Fibroblast of pulmonary artery (primary cell): Measurements from ENCODE around the gene MMP2.

ENCODE experiments used
- DNase-seq: peaks from one replicate; pipeline ENCODE4 v3.0.0-alpha.2; 2010; ENCODE audit warnings: low read depth
- H3K4me3 ChIP-seq: replicated peaks from 2 replicates; pipeline ENCODE4 v1.5.1; 2011; ENCODE audit warnings: low read depth, mild to moderate bottlenecking, control low read depth, low read length, moderate library complexity
- CTCF ChIP-seq: IDR thresholded peaks from 2 replicates; pipeline ENCODE4 v1.5.1; 2011; ENCODE audit warnings: mild to moderate bottlenecking, control low read depth, low read length, inconsistent platforms; ENCODE audit errors: missing control alignments

The MMP2 gene

DNA sequence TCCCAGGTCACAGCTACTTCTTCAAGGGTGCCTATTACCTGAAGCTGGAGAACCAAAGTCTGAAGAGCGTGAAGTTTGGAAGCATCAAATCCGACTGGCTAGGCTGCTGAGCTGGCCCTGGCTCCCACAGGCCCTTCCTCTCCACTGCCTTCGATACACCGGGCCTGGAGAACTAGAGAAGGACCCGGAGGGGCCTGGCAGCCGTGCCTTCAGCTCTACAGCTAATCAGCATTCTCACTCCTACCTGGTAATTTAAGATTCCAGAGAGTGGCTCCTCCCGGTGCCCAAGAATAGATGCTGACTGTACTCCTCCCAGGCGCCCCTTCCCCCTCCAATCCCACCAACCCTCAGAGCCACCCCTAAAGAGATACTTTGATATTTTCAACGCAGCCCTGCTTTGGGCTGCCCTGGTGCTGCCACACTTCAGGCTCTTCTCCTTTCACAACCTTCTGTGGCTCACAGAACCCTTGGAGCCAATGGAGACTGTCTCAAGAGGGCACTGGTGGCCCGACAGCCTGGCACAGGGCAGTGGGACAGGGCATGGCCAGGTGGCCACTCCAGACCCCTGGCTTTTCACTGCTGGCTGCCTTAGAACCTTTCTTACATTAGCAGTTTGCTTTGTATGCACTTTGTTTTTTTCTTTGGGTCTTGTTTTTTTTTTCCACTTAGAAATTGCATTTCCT is 26.5 kb downstream of the MMP2 start:
- no peak overlapping the region for H3K4me3 ChIP-seq
- no peak for DNase-seq
- TF ChIP-seq CTCF = no peak

- no peak for DNase-seq
- TF ChIP-seq CTCF = no peak
- H3K4me3 ChIP-seq = no peak overlapping the region
These were observed 27.1 kb downstream of the MMP2 start for GRCh38 chr16:55506083-55506482.

GRCh38 chr16:55506708-55507107 is 27.7 kb downstream of the MMP2 start:
- no peak for TF ChIP-seq CTCF
- DNase-seq = no peak
- no peak overlapping the region for H3K4me3 ChIP-seq

- peak overlapping the region; percentile 83 for H3K4me3 ChIP-seq
- no peak for DNase-seq
- no peak for TF ChIP-seq CTCF
These were observed 29.4 kb downstream of the MMP2 start for GRCh38 chr16:55508271-55508921.

DNA sequence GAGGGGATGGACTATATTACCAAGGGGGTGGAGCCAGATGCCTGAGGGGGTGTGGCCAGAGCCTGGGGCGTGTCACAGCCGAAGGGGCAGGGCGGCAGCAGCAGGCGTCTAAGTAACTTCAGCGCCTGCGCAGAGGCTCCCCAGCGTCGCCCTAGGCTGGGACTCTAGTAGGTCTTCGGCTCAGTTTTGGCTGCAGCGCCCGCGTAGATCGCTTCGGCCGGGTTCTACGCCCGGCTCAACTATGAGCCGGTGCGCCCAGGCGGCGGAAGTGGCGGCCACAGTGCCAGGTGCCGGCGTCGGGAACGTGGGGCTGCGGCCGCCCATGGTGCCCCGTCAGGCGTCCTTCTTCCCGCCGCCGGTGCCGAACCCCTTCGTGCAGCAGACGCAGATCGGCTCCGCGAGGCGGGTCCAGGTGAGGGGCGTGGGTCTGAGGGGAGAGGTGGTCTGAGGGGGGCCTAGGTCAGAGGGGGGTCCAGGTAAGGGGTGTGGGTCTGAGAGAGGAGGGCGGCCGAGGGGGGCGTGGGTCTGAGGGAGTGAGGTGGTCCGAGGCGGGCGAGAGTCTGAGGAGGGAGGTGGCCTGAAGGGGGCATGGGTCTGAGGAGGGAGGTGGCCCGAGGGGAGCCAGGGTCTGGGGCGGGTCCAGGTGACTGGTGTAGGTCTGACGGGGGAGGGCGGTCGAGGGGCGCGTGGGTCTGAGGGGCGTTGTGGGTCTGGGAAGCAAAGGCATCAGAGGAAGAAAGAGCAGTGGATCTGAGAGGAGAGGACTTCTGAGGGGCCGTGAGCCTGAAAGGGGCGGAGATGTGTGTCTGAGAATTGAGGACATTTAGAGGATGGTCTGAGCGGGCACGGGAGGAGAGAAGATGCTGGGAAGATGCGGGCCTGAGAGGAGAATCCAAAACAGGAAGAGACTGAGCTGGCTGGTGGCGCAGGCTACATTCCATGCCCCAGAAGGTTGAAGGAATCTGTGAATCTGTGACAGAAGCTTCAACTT is 30.2 kb downstream of the MMP2 start, which contains the start of gene LPCAT2:
Gene LPCAT2 (plus strand): TSS at position 132 of the 991 bp plus-strand sequence. CDS start 110 bp downstream, at position 242.
- no peak for TF ChIP-seq CTCF
- H3K4me3 ChIP-seq = peak within 1 kb of the TSS; percentile 83
- DNase-seq = peak; percentile 91

- DNase-seq = no peak
- peak overlapping the region; percentile 83 for H3K4me3 ChIP-seq
- no peak for TF ChIP-seq CTCF
These were observed 31.3 kb downstream of the MMP2 start for GRCh38 chr16:55510185-55510805.
